CD4-positive, alpha-beta T cell treated with Interleukin-15 for 4 hours (primary cell): Measurements from ENCODE around the gene GCN1.
A peak's percentile ranks its signal among the peaks of the same experiment; 100 is the strongest.

ENCODE experiments used
- DNase-seq: peaks from one replicate; pipeline ENCODE4 v3.0.0-alpha.2; 2020; ENCODE audit warnings: low spot score

The GCN1 gene

DNA sequence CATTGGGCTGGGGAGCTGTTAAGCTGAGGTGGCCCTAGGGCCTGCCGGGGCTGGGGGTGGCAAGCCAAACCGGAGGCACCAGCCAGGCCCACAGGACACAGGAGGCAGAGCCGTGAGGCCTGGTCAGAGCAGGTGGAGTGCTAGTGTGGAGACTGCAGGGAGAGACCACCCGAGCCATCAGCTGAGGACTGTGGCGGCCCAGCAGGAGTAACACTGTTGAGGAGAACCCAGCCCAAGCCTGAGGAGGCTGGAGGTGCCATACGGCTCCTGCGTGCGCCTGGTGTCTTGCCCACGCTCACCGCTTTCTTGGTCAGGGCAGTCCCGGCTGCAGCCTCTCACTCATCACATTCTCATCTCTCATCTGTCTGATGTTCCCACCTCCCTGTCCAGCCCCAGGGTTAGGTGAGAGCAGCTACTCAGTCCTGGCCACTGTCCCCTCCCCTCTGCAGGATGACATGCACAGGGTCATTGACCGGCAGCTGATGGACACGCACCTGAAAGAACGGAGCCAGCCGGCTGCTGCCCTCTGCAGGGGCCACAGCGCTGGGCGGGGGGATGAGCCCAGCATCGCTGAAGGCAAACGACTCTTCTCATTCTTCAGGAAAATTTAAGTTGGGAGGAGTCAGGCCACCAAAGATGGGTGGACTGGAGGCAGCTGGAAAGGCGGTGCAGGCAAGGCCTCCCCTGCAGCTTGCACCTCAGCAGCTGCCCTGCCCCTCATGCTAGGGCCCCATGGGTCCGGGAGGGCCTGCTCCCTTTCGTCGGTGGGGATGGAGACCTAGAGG lies 101.8 kb downstream of the GCN1 start:
- DNase-seq, result no peak

- DNase-seq, result no peak
Measured at GRCh38 chr12:120091371-120092090, 103.0 kb downstream of the GCN1 start.

GRCh38 chr12:120090626-120091295 lies 103.8 kb downstream of the GCN1 start:
- DNase-seq, result no peak

DNA sequence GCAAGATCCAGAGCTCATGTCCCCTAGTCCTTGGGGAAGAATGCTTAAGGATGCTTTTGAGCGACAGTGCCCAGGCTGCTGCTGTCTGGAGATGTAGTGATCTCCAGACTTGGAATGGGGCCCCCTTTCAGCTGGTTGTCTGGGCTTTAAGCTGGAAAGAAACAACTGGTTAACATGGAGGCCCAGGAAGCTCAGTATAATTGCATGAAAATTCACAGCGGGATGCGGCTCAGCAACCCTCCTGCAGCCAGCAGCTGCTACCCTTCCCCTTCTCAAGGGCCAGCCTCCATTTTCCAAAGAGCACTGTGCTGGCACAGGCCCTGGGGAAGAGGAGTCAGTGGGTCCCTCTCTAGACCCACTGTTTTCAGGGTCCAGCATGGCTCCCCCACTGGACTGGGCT lies 104.3 kb downstream of the GCN1 start:
- no peak for DNase-seq

DNA sequence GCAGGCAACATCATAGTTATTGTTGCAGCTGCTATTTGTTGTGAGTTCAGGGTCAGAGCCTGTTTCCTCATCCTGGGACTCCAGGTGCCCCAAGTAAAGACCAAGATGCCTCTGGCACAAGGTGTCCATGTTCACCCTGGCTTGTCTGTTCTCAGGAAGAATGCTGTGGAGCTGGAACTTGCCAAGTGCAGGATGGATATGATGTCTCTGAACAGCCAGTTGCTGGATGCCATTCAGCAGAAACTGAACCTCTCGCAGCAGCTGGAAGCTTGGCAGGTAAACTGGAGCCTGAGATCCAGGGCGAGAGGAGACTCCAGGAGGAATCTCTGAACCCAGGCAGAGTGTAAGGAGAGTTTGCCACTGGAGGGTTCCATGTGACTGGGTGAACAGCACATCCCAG lies 104.7 kb downstream of the GCN1 start:
- no peak for DNase-seq

- no peak for DNase-seq
Measured at GRCh38 chr12:120089105-120089504, 105.4 kb downstream of the GCN1 start.

GRCh38 chr12:120086801-120087621 lies 107.5 kb downstream of the GCN1 start:
- peak; percentile 100 for DNase-seq

- no peak for DNase-seq
Measured at GRCh38 chr12:120085920-120086645, 108.4 kb downstream of the GCN1 start.

DNA sequence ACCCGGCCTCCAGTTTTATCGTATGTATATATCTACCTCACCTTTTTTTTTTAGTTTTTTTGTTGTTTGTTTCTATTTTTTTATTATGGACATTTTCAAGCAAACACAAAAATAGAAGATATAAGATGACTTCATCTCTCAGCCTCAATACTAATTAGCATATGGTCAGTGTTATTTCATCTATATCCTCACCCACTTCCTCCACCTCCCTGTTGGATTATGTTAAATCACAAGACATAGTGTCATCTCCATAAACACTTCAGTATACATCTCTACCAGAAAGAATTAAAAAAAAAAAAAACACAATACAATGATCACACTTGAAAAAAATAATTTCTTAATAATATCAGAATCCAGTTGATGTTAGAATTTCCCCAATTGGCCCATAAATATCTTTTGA lies 112.9 kb downstream of the GCN1 start:
- DNase-seq, result no peak

GRCh38 chr12:120079411-120080400 lies 114.8 kb downstream of the GCN1 start:
- no peak for DNase-seq

GRCh38 chr12:120078868-120079267 lies 115.6 kb downstream of the GCN1 start:
- no peak for DNase-seq

- DNase-seq, result no peak
Measured at GRCh38 chr12:120077260-120077659, 117.3 kb downstream of the GCN1 start.
